Neural progenitor cell (in vitro differentiated cells): Measurements from ENCODE around the gene GSK3A. TPM values are rescaled to one million over a fixed set of nuclear protein-coding genes. Genes with fewer than 3 reads are reported as not detected.

ENCODE experiments used
- DNase-seq: peaks from one replicate; pipeline ENCODE4 v3.0.0-alpha.2; 2016; ENCODE audit warnings: low spot score
- H2AFZ ChIP-seq: fragments of 200-600 bp; sonication (generic); replicated peaks from 2 replicates; pipeline ENCODE4 v1.6.1; 2016; ENCODE audit warnings: antibody characterized with exemption
- H3F3A ChIP-seq: fragments of 200-600 bp; sonication (generic); 2 replicates; pipeline ENCODE4 v1.6.1; 2016; ENCODE audit warnings: antibody characterized with exemption, low read depth
- H3K27ac ChIP-seq: fragments of 200-600 bp; sonication (generic); 2 replicates; pipeline ENCODE4 v1.5.1; 2016; ENCODE audit warnings: mild to moderate bottlenecking
- H3K27me3 ChIP-seq: fragments of 200-600 bp; sonication (generic); 2 replicates; pipeline ENCODE4 v1.6.1; 2016; ENCODE audit warnings: mild to moderate bottlenecking, moderate library complexity
- H3K36me3 ChIP-seq: fragments of 200-600 bp; sonication (generic); 2 replicates; pipeline ENCODE4 v1.5.1; 2016
- H3K4me1 ChIP-seq: fragments of 200-600 bp; sonication (generic); 2 replicates; pipeline ENCODE4 v1.6.1; 2016; ENCODE audit warnings: mixed run types
- H3K4me2 ChIP-seq: fragments of 200-600 bp; sonication (generic); 2 replicates; pipeline ENCODE4 v1.6.1; 2016
- H3K4me3 ChIP-seq: fragments of 200-600 bp; sonication (generic); 2 replicates; pipeline ENCODE4 v1.5.1; 2016
- H3K79me2 ChIP-seq: fragments of 200-600 bp; sonication (generic); 2 replicates; pipeline ENCODE4 v1.6.1; 2016; ENCODE audit warnings: low read depth
- H3K9ac ChIP-seq: fragments of 200-600 bp; sonication (generic); 2 replicates; pipeline ENCODE4 v1.6.1; 2016
- H3K9me3 ChIP-seq: fragments of 200-600 bp; sonication (generic); 2 replicates; pipeline ENCODE4 v1.5.1; 2016; ENCODE audit warnings: low read depth
- H4K20me1 ChIP-seq: fragments of 200-600 bp; sonication (generic); 2 replicates; pipeline ENCODE4 v1.6.1; 2016; ENCODE audit warnings: low read depth
- H3K27ac Mint-ChIP-seq: 3 replicates; pipeline ENCODE4 v1.8.0; 2021; ENCODE audit warnings: mixed read lengths
- H3K27me3 Mint-ChIP-seq: 2 replicates; pipeline ENCODE4 v1.8.0; 2022; ENCODE audit warnings: low read depth, mild to moderate bottlenecking, inconsistent platforms, moderate library complexity, mixed read lengths; ENCODE audit not compliant: insufficient read depth
- H3K36me3 Mint-ChIP-seq: 3 replicates; pipeline ENCODE4 v1.8.0; 2021; ENCODE audit warnings: mixed read lengths
- H3K4me1 Mint-ChIP-seq: 3 replicates; pipeline ENCODE4 v1.8.0; 2021; ENCODE audit warnings: mixed read lengths
- H3K4me3 Mint-ChIP-seq: 3 replicates; pipeline ENCODE4 v1.8.0; 2021; ENCODE audit warnings: mild to moderate bottlenecking, moderate library complexity, mixed read lengths
- H3K9me3 Mint-ChIP-seq: 3 replicates; pipeline ENCODE4 v1.8.0; 2020; ENCODE audit warnings: mixed read lengths
- EZH2 ChIP-seq: fragments of 200-600 bp; sonication (generic); IDR thresholded peaks from 2 replicates; pipeline ENCODE4 v1.6.1; 2017; ENCODE audit warnings: antibody characterized with exemption, mild to moderate bottlenecking, moderate library complexity
- EZH2phosphoT487 ChIP-seq: fragments of 200-600 bp; sonication (generic); IDR thresholded peaks from 2 replicates; pipeline ENCODE4 v1.6.1; 2017; ENCODE audit warnings: antibody characterized with exemption
- total RNA-seq: library from RNA; depleted of rRNA; stranded (reverse); fragments of >200 nt; gene quantifications from 2 replicates; pipeline ENCODE4 v1.2.3, GENCODE V29; 2015; ENCODE audit warnings: low replicate concordance
- TF ChIP-seq, protein P1 (sequence below): fragments of 200-600 bp; sonication (generic); IDR thresholded peaks from 2 replicates; pipeline ENCODE4 v1.5.1; 2017; ENCODE audit warnings: antibody characterized with exemption, mild to moderate bottlenecking

Gene GSK3A
- total RNA-seq, 1 donor from 2014 or later = 22.5 TPM

DNA sequence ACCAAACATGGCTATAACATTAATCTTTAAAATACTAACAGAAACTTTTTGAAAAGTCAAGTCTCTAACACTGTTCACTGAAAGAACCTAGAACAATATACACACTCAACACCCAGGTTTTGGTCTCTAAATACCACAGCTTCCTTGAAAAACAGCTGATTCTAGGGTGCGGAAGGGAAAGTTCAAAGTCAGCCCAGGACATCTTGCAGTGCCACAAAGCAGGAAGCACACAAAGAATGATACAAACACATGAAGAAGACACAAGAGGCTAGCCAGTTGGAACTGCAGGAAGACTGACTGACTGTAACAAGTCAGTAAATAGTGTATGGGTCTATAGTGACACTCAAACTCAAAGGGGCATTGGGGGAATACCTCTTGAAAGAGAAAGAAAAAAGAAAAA lies 29.5 kb downstream of the GSK3A start:
- Histone ChIP-seq H3K27ac (no peak overlapping the region), H3K4me2 (no peak overlapping the region), H3K27me3 (no peaks in the 10 kb centered on the region), H2AFZ (no peak overlapping the region), H3K4me3 (no peak overlapping the region), H3K4me1 (peaks cover 15% of the 10 kb centered on the region), H3F3A (peaks cover 2% of the 10 kb centered on the region), H4K20me1 (peaks cover 93% of the 10 kb centered on the region), H3K9me3 (no peaks in the 10 kb centered on the region), H3K36me3 (peaks cover 4% of the 10 kb centered on the region), H3K9ac (no peak overlapping the region), H3K79me2 (peaks cover 76% of the 10 kb centered on the region)
- no peak overlapping the region for H3K4me3 Mint-ChIP-seq
- peaks cover 11% of the 10 kb centered on the region for H3K4me1 Mint-ChIP-seq
- TF ChIP-seq EZH2phosphoT487 (no peak), EZH2 (no peak)
- TF ChIP-seq, protein P1, sequence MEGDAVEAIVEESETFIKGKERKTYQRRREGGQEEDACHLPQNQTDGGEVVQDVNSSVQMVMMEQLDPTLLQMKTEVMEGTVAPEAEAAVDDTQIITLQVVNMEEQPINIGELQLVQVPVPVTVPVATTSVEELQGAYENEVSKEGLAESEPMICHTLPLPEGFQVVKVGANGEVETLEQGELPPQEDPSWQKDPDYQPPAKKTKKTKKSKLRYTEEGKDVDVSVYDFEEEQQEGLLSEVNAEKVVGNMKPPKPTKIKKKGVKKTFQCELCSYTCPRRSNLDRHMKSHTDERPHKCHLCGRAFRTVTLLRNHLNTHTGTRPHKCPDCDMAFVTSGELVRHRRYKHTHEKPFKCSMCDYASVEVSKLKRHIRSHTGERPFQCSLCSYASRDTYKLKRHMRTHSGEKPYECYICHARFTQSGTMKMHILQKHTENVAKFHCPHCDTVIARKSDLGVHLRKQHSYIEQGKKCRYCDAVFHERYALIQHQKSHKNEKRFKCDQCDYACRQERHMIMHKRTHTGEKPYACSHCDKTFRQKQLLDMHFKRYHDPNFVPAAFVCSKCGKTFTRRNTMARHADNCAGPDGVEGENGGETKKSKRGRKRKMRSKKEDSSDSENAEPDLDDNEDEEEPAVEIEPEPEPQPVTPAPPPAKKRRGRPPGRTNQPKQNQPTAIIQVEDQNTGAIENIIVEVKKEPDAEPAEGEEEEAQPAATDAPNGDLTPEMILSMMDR = no peak
- no peaks in the 10 kb centered on the region for H3K9me3 Mint-ChIP-seq
- no peak for DNase-seq
- no peak overlapping the region for H3K27ac Mint-ChIP-seq
- H3K27me3 Mint-ChIP-seq = peaks cover 4% of the 10 kb centered on the region
- peaks cover 22% of the 10 kb centered on the region for H3K36me3 Mint-ChIP-seq

DNA sequence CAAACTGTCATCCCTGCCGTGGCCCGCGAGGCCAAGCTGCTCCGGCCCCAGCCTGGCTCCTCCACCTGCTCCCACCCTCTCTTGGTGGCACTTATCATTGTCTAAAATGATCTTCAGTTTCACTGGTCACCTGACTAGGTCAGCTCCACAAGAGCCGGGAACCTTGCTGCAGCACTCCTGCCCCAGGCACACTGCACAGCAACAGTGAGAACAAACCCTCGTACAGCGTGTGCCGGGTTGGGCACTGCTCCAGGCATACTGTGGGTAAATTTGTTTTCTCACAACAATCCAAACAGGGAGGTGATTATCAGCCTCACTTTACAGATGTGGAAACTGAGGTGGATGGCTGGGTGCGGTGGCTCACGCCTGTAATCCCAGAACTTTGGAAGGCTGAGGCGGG lies 33.8 kb downstream of the GSK3A start:
- Histone ChIP-seq H3K36me3 (no peaks in the 10 kb centered on the region), H3K4me3 (no peak overlapping the region), H3K79me2 (peaks cover 44% of the 10 kb centered on the region), H3F3A (no peaks in the 10 kb centered on the region), H4K20me1 (peaks cover 94% of the 10 kb centered on the region), H3K27ac (no peak overlapping the region), H2AFZ (no peak overlapping the region), H3K27me3 (no peaks in the 10 kb centered on the region), H3K9me3 (no peaks in the 10 kb centered on the region), H3K4me1 (no peaks in the 10 kb centered on the region), H3K9ac (no peak overlapping the region), H3K4me2 (no peak overlapping the region)
- no peak overlapping the region for H3K4me3 Mint-ChIP-seq
- no peaks in the 10 kb centered on the region for H3K9me3 Mint-ChIP-seq
- TF ChIP-seq, protein P1 = no peak
- no peak for TF ChIP-seq EZH2phosphoT487
- no peak for TF ChIP-seq EZH2
- no peak overlapping the region for H3K27ac Mint-ChIP-seq
- peaks cover 34% of the 10 kb centered on the region for H3K36me3 Mint-ChIP-seq
- no peak for DNase-seq
- peaks cover 6% of the 10 kb centered on the region for H3K27me3 Mint-ChIP-seq
- H3K4me1 Mint-ChIP-seq = no peaks in the 10 kb centered on the region

DNA sequence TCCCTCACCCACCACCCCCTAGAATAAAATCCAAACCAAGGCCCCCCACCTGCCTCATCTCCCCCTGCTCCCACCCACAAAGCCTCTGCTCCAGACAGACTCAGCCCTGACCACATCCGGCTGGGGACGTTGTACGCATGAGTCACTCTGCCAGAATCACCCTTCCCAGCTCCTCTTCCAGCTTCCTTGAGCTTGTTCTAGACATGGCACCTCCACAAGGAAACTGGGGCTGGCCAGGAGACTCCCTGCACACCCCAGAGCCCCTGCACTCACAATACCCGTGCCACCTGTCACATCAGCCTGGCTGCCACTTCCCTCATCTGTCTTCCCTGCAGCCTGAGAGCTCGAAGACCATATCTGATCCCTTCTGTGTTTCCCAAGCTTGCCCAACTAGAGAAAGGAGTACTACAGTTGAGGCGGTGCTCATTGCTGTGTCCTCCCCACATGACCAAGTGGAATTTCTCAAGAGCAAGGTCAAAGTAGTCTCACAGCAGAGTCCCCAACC lies 34.6 kb downstream of the GSK3A start:
- DNase-seq = no peak
- Mint-ChIP-seq H3K36me3 (peaks cover 38% of the 10 kb centered on the region), H3K4me3 (no peak overlapping the region), H3K4me1 (no peaks in the 10 kb centered on the region), H3K27ac (no peak overlapping the region), H3K27me3 (peaks cover 6% of the 10 kb centered on the region), H3K9me3 (no peaks in the 10 kb centered on the region)
- Histone ChIP-seq H4K20me1 (peaks cover 94% of the 10 kb centered on the region), H3K27me3 (no peaks in the 10 kb centered on the region), H3K4me1 (no peaks in the 10 kb centered on the region), H2AFZ (no peak overlapping the region), H3F3A (no peaks in the 10 kb centered on the region), H3K9me3 (no peaks in the 10 kb centered on the region), H3K27ac (no peak overlapping the region), H3K9ac (no peak overlapping the region), H3K4me3 (no peak overlapping the region), H3K4me2 (no peak overlapping the region), H3K79me2 (peaks cover 44% of the 10 kb centered on the region), H3K36me3 (no peaks in the 10 kb centered on the region)
- TF ChIP-seq EZH2 (no peak), EZH2phosphoT487 (no peak)
- TF ChIP-seq, protein P1 = no peak
